T-helper 17 cell (primary cell): ENCODE measurements around the gene CYB5R3. TPM values are rescaled to one million over a fixed set of nuclear protein-coding genes. Genes with fewer than 3 reads are reported as not detected.
A peak's percentile ranks its signal among the peaks of the same experiment; 100 is the strongest.
"Not testable (repeated sequence)": the region's sequence is repeated elsewhere in the genome, so short reads cannot be mapped to it uniquely, and the experiment has no call there.

ENCODE experiments used
- ATAC-seq: fragments of 150-1000 bp; cut with Tn5 transposase; 2 replicates; pipeline ENCODE4 v1.10.0; 2021; ENCODE audit warnings: mild to moderate bottlenecking, moderate library complexity
- DNase-seq, 3 donors: peaks; one replicate each; pipeline versions ENCODE4 v3.0.0 to v3.0.0-alpha.2; 2020 to 2021
- H3K9me3 ChIP-seq: one replicate; pipeline ENCODE4 v1.7.0; 2013; ENCODE audit warnings: low read length, mild to moderate bottlenecking; ENCODE audit not compliant: control insufficient read depth, poor library complexity, severe bottlenecking
- H3K27ac Mint-ChIP-seq: one replicate; pipeline ENCODE4 v1.8.0; 2022; ENCODE audit warnings: mild to moderate bottlenecking, moderate library complexity, mixed read lengths
- H3K27me3 Mint-ChIP-seq: one replicate; pipeline ENCODE4 v1.8.0; 2022; ENCODE audit warnings: mixed read lengths
- H3K36me3 Mint-ChIP-seq: one replicate; pipeline ENCODE4 v1.8.0; 2022; ENCODE audit warnings: low read depth, mixed read lengths
- H3K4me1 Mint-ChIP-seq: one replicate; pipeline ENCODE4 v1.8.0; 2022; ENCODE audit warnings: mild to moderate bottlenecking, mixed read lengths
- H3K4me3 Mint-ChIP-seq: one replicate; pipeline ENCODE4 v1.8.0; 2022; ENCODE audit warnings: mild to moderate bottlenecking, moderate library complexity, mixed read lengths
- total RNA-seq, 4 donors: library from RNA in 2 of 4; stranded (reverse) in 2 of 4; gene quantifications; one replicate each; pipeline ENCODE4 v1.2.3 and lab custom pipeline; 2022 to 2026

CYB5R3 gene
- total RNA-seq, 2 donors from 2014 or later = 44.8 to 80.7 TPM

DNA sequence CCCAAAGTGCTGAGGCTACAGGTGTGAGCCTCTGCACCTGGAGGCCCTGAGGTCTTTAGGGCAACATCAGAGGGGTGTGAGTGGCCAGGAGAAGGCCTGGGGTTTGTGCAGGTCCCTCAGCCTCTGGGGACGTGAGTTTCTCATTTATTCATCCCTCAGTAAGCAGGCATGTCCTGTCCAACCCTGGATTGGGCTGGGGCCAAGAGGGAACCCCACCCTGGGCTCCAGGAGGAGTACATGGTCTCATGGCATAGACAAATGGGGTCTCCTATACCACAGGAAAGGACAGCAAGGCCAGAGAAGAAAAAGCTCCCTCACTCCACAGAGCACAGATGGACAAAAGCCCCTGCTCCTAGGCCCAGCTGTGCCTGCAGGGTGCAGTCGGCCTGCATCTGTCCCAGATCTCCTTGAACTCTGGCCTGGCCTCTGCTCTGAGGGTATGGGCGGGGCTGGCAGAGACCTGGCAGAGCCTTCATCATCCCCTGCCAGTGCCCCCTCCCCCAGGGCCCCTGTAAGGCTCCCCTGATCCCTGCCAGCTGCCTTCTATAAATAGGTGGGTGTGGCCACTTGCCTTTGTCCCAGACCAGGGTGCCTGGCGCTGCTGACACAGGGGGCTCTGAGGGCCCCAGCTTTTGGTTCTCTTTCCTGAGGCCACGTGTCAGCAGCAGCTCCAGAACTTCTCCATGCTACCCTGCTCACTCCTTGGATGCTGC lies 36.9 kb upstream of the CYB5R3 start:
- peaks cover 5% of the 10 kb centered on the region for H3K36me3 Mint-ChIP-seq
- DNase-seq (no peak), ATAC-seq (no peak)
- H3K27ac Mint-ChIP-seq = no peak overlapping the region
- no peak overlapping the region for H3K4me3 Mint-ChIP-seq
- peaks cover 24% of the 10 kb centered on the region for H3K27me3 Mint-ChIP-seq
- H3K9me3 ChIP-seq = no peaks in the 10 kb centered on the region
- H3K4me1 Mint-ChIP-seq = peaks cover 4% of the 10 kb centered on the region

DNA sequence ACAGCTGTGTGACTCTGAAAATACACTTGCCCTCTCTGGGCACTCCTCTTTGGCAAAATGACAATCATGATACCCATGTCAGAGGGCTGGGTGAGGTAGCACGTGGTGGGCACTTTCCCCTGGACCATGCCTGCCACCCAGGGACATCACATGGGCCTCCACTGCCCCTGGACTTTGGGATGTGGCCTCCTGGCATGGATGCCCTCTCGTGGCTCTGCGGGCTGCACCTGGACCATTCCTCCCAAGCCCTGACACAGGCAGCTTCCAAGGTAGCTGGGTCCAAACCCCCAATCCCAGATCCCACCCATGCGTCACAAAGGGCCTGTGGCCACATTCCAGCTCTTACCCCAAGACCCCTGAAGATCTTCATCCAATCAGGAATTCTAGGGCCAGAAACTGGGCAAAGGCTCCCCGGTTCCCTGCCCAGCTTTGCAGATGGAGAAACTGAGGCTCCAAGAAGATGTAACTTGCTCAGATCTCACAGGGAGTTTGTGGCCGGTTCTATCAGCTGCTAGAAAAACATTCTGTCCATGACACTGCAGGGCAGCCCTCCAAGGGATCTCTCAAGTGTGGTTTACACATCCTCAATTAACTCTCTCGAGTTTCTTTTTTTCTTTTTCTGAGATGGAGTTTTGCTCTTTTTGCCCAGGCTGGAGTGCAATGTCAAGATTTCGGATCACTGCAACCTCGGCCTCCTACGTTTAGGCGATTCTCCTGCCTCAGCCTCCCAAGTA lies 35.4 kb upstream of the CYB5R3 start:
- Mint-ChIP-seq H3K4me1 (peaks cover 4% of the 10 kb centered on the region), H3K27me3 (peaks cover 24% of the 10 kb centered on the region), H3K4me3 (no peak overlapping the region), H3K27ac (no peak overlapping the region), H3K36me3 (peaks cover 5% of the 10 kb centered on the region)
- no peak for DNase-seq
- no peak for ATAC-seq
- no peaks in the 10 kb centered on the region for H3K9me3 ChIP-seq

DNA sequence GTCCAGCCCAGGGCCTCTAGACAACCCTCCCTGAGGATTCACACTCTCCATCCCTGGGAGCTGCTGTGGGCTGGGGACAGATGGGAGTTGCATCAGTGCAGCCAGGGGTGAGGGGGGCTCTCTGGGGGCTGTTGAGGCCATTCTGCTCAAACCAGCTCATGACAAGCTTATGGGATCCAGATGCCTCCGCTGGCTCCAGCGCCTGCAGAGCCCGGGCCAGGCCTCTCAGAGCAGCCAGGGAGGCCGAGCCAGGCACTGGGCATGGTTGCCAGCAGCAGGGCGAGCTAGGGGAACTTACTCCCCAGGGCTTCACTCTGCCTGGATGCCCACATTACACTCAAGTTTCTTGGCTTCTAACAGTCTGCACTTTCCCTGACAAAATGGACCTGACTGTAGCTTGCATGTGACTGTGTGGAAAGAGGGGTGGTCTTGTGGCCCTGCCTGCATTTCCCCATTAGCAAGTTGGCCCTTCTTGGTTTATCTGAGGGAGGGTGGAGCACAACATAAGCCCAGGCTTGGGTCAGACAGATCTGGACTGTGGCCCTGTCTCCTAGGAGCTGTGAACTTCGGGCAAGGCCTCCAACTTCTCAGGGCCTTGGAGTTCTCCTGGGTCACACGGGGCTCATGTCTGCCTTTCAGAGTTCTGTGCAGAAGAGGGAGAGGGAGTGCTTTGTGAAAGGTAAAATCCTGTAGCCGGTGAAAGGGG lies 34.5 kb upstream of the CYB5R3 start:
- H3K27ac Mint-ChIP-seq = peak overlapping the region; percentile 51
- ATAC-seq (no peak), DNase-seq (no peak)
- peaks cover 5% of the 10 kb centered on the region for H3K36me3 Mint-ChIP-seq
- H3K4me1 Mint-ChIP-seq = peaks cover 4% of the 10 kb centered on the region
- peaks cover 24% of the 10 kb centered on the region for H3K27me3 Mint-ChIP-seq
- no peak overlapping the region for H3K4me3 Mint-ChIP-seq
- H3K9me3 ChIP-seq = no peaks in the 10 kb centered on the region

DNA sequence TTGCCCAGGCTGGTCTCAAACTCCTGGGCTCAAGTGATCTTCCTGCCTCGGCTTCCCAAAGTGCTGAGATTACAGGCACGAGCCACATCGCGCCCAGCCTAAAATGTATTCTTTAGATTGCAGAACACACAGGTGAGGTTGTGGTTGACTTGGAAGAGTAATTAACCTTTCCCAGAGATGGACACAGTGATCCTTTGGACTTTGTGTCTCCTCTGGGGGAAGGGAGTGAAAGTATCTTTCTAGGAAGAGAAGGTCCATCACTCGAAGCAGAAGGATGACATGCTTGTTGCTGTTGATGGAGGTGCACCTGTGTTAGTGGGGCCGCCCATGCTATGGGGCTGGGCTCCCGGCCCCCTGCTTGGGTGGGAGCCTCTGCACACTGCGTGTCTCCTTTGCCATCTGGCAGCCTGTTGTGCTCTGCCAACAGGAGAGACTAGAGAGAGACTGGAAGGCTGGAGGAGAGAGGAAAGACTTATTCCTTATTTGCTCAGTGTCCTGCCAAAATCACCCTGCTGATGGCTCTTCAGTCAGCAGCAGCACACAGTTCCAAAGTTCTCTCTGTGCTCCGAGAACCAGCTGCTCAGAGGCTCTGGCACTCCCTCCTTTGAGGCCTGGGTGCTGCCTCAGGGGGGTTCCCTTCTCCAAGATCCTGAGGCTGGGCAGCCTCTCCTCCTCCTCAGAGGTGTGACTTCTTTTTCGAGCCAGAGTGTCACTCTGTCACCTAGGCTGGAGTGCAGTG lies 33.1 kb upstream of the CYB5R3 start:
- Mint-ChIP-seq H3K4me3 (no peak overlapping the region), H3K27ac (no peak overlapping the region), H3K4me1 (peaks cover 4% of the 10 kb centered on the region), H3K36me3 (peaks cover 5% of the 10 kb centered on the region), H3K27me3 (peaks cover 24% of the 10 kb centered on the region)
- ATAC-seq = no peak
- H3K9me3 ChIP-seq = no peaks in the 10 kb centered on the region
- no peak for DNase-seq

DNA sequence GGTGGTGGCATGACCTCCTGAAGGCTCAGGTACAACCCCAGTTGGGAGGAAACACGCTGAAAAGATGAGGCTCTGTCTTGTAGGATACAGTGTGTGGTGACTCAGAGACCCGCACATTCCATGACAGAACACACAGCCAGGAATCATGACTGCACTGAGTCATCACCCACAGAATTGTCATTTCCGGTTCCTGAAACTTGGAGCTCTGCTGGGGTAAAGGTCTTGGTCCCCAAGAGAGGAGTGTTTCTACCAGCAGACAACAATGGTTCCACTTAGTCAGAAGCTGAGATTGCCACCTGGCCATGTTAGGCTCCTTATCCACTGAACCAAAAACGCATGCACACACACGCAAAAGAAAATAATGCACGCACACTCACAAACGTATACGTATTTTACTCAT lies 31.5 kb upstream of the CYB5R3 start:
- Mint-ChIP-seq H3K36me3 (no peaks in the 10 kb centered on the region), H3K27ac (no peak overlapping the region), H3K27me3 (peaks cover 16% of the 10 kb centered on the region), H3K4me1 (no peaks in the 10 kb centered on the region), H3K4me3 (no peak overlapping the region)
- no peak for DNase-seq
- H3K9me3 ChIP-seq = no peaks in the 10 kb centered on the region
- ATAC-seq = no peak

DNA sequence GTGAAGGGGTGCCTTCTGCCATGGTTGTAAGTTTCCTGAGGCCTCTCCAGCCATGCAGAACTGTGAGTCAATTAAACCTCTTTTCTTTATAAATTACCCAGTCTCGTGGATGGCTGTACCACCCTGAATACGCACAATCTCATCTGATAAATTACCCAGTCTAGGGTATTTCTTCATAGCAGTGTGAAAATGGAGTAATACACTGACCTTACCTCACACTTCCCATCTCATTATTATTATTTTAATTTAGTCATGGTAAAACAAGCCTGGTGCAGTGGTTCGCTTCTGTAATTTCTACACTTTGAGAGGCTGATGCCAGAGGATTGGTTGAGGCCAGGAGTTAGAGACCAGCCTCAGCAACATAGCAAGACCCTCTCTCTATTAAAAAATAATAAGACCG lies 30.5 kb upstream of the CYB5R3 start:
- ATAC-seq (no peak), DNase-seq (no peak)
- no peak overlapping the region for H3K27ac Mint-ChIP-seq
- no peaks in the 10 kb centered on the region for H3K4me1 Mint-ChIP-seq
- no peaks in the 10 kb centered on the region for H3K36me3 Mint-ChIP-seq
- no peak overlapping the region for H3K4me3 Mint-ChIP-seq
- H3K9me3 ChIP-seq = no peaks in the 10 kb centered on the region
- peaks cover 16% of the 10 kb centered on the region for H3K27me3 Mint-ChIP-seq

DNA sequence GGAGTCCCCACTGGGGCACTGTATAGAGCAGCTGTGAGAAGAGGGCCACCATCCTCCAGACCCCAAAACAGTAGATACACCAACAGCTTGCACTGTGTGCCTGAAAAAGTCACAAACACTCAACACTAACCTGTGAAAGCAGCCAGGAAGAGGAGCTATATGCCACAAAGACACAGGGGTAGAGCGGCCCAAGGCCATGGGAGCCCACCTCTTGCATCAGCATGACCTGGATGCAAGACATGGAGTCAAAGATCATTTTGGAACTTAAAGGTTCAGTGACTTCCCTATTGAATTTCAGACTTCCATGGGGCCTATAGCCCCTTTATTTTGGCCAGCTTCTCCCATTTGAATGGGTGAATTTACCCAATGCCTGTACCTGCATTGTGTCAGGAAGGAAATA lies 29.7 kb upstream of the CYB5R3 start:
- no peak overlapping the region for H3K27ac Mint-ChIP-seq
- H3K36me3 Mint-ChIP-seq = no peaks in the 10 kb centered on the region
- H3K4me1 Mint-ChIP-seq = no peaks in the 10 kb centered on the region
- ATAC-seq = no peak
- peaks cover 16% of the 10 kb centered on the region for H3K27me3 Mint-ChIP-seq
- no peaks in the 10 kb centered on the region for H3K9me3 ChIP-seq
- no peak for DNase-seq
- no peak overlapping the region for H3K4me3 Mint-ChIP-seq

DNA sequence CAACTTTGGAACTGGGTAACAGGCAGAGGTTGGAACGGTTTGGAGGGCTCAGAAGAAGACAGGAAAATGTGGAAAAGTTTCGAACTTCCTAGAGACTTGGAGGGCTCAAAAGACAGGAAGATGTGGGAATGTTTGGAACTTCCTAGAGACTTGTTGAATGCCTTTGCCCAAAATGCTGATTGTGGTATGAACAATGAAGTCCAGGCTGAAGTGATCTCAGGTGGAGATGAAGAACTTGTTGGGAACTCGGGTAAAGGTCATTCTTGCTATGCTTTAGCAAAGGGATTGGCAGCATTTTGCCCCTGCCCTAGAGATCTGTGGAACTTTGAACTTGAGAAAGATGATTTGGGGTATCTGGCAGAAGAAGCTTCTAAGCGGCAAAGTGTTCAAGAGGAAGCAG lies 28.7 kb upstream of the CYB5R3 start:
- not testable (repeated sequence) for H3K9me3 ChIP-seq, DNase-seq, H3K4me3 Mint-ChIP-seq, ATAC-seq, H3K4me1 Mint-ChIP-seq, H3K36me3 Mint-ChIP-seq, H3K27ac Mint-ChIP-seq
- H3K27me3 Mint-ChIP-seq = peaks cover 10% of the 10 kb centered on the region

DNA sequence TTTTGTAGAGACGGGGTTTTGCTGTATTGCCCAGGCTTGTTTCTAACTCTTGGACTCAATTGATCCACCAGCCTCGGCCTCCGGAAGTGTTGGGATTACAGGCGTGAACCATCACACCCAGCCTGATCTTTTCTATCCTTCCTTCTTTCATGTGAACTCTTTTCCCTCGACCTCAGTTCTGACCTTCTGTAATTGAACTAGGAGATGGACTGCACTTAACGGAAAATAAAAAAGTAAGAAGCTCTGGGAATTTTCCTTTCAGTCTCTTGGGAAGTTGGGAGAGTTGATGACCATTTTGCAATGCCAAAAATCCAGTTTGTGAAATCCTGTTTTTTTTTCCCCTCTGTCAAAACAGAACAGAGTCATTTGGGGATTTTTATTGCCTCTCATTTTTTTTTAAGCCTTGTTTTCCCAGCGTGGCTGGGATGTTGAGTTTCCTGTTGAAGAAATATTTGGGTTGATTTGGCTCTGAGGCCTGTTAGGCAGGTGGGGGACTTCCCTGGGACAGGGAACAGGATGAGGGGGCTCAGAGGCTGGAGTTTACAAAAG lies 26.9 kb upstream of the CYB5R3 start:
- DNase-seq (no peak), ATAC-seq (no peak)
- Mint-ChIP-seq H3K4me3 (no peak overlapping the region), H3K27me3 (no peaks in the 10 kb centered on the region), H3K27ac (peak overlapping the region; percentile 43), H3K36me3 (no peaks in the 10 kb centered on the region), H3K4me1 (peaks cover 6% of the 10 kb centered on the region)
- H3K9me3 ChIP-seq = no peaks in the 10 kb centered on the region

DNA sequence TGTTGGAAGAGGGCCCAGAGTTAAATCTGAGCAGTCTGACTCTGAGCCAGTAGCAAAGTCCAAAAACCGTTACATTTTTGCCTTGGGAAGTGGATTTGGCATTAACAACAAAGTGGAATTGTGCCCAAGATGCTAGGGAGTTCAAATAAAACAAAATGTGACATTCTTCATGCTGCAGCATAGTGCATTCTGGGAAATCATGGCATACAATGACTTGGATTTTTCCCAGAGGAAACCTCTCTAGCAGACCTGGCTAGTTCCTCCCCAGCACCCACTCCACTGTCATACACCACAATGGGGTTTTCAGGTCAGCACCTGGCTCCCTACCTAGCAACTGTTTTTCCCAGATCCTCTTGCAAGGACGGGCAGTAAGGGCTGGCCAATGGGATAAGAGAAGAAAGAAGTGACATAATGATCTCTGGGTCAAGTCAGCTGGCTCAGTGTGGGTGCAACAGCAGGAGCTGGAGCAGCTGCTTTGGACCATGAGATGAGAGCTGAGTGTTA lies 24.8 kb upstream of the CYB5R3 start:
- Mint-ChIP-seq H3K36me3 (no peaks in the 10 kb centered on the region), H3K4me1 (peaks cover 16% of the 10 kb centered on the region), H3K27me3 (no peaks in the 10 kb centered on the region), H3K4me3 (no peak overlapping the region), H3K27ac (no peak overlapping the region)
- DNase-seq = no peak
- no peaks in the 10 kb centered on the region for H3K9me3 ChIP-seq
- no peak for ATAC-seq

DNA sequence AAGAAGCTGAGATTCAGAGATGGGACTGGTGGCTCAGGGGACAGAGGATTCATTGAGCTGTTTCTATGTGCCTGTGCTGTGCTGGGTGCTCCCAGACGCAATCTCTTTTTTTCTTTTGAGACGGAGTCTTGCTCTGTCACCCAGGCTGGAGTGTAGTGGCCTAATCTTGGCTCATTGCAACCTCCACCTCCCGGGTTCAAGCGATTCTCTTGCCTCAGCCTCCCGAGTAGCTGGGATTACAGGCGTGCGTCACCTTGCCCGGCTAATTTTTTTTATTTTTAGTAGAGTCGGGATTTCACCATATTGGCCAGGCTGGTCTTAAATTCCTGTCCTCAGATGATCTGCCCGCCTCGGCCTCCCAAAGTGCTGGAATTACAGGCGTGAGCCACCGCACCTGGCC lies 23.9 kb upstream of the CYB5R3 start:
- H3K27ac Mint-ChIP-seq, H3K4me3 Mint-ChIP-seq, H3K9me3 ChIP-seq, H3K27me3 Mint-ChIP-seq, H3K36me3 Mint-ChIP-seq, DNase-seq, ATAC-seq: not testable (repeated sequence)
- H3K4me1 Mint-ChIP-seq = peaks cover 16% of the 10 kb centered on the region

DNA sequence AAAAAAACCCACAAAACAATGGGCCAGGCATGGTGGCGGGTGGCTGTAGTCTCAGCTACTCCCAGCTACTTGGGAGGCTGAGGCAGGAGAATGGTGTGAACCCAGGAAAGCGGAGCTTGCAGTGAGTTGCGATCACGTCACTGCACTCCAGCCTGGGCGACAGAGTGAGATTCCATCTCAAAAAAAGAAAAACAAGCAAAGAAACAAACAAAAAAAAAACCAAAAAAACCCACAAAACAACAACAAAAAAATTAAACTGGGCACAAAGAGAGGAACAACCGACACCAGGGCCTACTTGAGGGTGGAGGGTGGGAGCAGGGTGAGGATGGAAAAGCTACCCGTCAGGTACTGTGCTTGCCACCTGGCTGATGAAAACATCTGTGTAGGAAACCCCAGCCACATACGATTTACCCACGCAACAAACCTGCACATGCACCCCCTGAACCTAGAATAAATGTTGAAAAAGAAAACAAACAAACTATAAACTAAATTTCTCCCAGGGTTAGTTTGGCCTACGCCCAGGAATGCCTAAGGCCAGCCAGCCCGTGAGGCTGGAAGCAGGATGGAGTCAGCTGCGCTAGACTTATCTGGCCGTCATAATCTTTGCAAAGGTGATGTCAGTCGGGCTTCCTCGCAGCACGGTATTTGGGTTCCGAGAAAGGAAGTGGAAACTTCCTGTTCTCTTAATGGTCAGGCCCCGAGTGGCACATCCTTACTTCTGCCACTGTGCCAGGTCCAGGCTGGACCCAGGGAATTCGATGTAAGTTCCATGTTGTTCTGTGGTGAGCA lies 21.9 kb upstream of the CYB5R3 start:
- no peak for DNase-seq
- H3K4me3 Mint-ChIP-seq = no peak overlapping the region

More for the DNA sequence above, 21.9 kb upstream of the CYB5R3 start:
- Mint-ChIP-seq H3K36me3 (no peaks in the 10 kb centered on the region), H3K27me3 (no peaks in the 10 kb centered on the region), H3K4me1 (peaks cover 16% of the 10 kb centered on the region), H3K27ac (peak overlapping the region; percentile 8)
- peak; percentile 54 for ATAC-seq
- no peaks in the 10 kb centered on the region for H3K9me3 ChIP-seq
